Astrocyte (in vitro differentiated cells and primary cell): ENCODE data around the gene USP3. TPM values are rescaled to one million over a fixed set of nuclear protein-coding genes. Genes with fewer than 3 reads are reported as not detected.
"Not testable (repeated sequence)": the region's sequence is repeated elsewhere in the genome, so short reads cannot be mapped to it uniquely, and the experiment has no call there.

Source experiments
- DNase-seq: peaks from one replicate; pipeline ENCODE4 v3.0.0-alpha.2; 2010; ENCODE audit warnings: low read depth
- FAIRE-seq: peaks from 2 replicates; lab custom pipeline; 2011; peaks lifted over from hg19 to GRCh38; lab: Jason Lieb, UNC
- H2AFZ ChIP-seq: 2 replicates; pipeline ENCODE4 v1.6.0; 2012; ENCODE audit warnings: low read depth, low read length, inconsistent platforms
- H3K27ac ChIP-seq: 2 replicates; pipeline ENCODE4 v1.5.1; 2011; ENCODE audit warnings: low read depth, low read length, inconsistent platforms
- H3K27me3 ChIP-seq: 2 replicates; pipeline ENCODE4 v1.6.0; 2011; ENCODE audit warnings: low read length, inconsistent platforms; ENCODE audit not compliant: insufficient read depth
- H3K36me3 ChIP-seq: 2 replicates; pipeline ENCODE4 v1.5.1; 2011; ENCODE audit warnings: low read length, inconsistent platforms; ENCODE audit not compliant: insufficient read depth
- H3K4me1 ChIP-seq: 2 replicates; pipeline ENCODE4 v1.5.1; 2011; ENCODE audit warnings: low read length, inconsistent platforms; ENCODE audit not compliant: insufficient read depth
- H3K4me2 ChIP-seq: 2 replicates; pipeline ENCODE4 v1.6.0; 2012; ENCODE audit warnings: low read length, inconsistent platforms
- H3K4me3 ChIP-seq: 2 replicates; pipeline ENCODE4 v1.5.1; 2011; ENCODE audit warnings: low read depth, mild to moderate bottlenecking, low read length, inconsistent platforms; ENCODE audit not compliant: insufficient read depth
- H3K79me2 ChIP-seq: 2 replicates; pipeline ENCODE4 v1.6.0; 2012; ENCODE audit warnings: mild to moderate bottlenecking, low read length, inconsistent platforms; ENCODE audit not compliant: insufficient read depth
- H3K9ac ChIP-seq: 2 replicates; pipeline ENCODE4 v1.6.0; 2012; ENCODE audit warnings: mild to moderate bottlenecking, low read length, inconsistent platforms
- H3K9me3 ChIP-seq: 2 replicates; pipeline ENCODE4 v1.5.1; 2012; ENCODE audit warnings: low read depth, mild to moderate bottlenecking, low read length, inconsistent platforms; ENCODE audit not compliant: insufficient read depth
- H4K20me1 ChIP-seq: 2 replicates; pipeline ENCODE4 v1.6.0; 2012; ENCODE audit warnings: low read length, inconsistent platforms; ENCODE audit not compliant: insufficient read depth
- H3K27ac Mint-ChIP-seq: one replicate; pipeline ENCODE4 v1.8.0; 2021; ENCODE audit warnings: mild to moderate bottlenecking, mixed read lengths; ENCODE audit not compliant: unreplicated experiment
- H3K27me3 Mint-ChIP-seq: one replicate; pipeline ENCODE4 v1.8.0; 2021; ENCODE audit warnings: low read depth, mixed read lengths; ENCODE audit not compliant: unreplicated experiment
- H3K36me3 Mint-ChIP-seq: one replicate; pipeline ENCODE4 v1.8.0; 2021; ENCODE audit warnings: low read depth, mixed read lengths; ENCODE audit not compliant: unreplicated experiment
- H3K4me1 Mint-ChIP-seq: one replicate; pipeline ENCODE4 v1.8.0; 2021; ENCODE audit warnings: low read depth, mixed read lengths; ENCODE audit not compliant: unreplicated experiment
- H3K4me3 Mint-ChIP-seq: one replicate; pipeline ENCODE4 v1.8.0; 2021; ENCODE audit warnings: mild to moderate bottlenecking, moderate library complexity, mixed read lengths; ENCODE audit not compliant: unreplicated experiment
- H3K9me3 Mint-ChIP-seq: one replicate; pipeline ENCODE4 v1.8.0; 2021; ENCODE audit warnings: mild to moderate bottlenecking, mixed read lengths; ENCODE audit not compliant: unreplicated experiment
- EZH2 ChIP-seq: IDR thresholded peaks from 2 replicates; pipeline ENCODE4 v1.6.1; 2012; ENCODE audit warnings: mild to moderate bottlenecking, low read length, inconsistent platforms; ENCODE audit not compliant: insufficient read depth
- total RNA-seq: library from RNA; stranded (reverse); gene quantifications from 2 replicates; pipeline ENCODE4 v1.2.1, GENCODE V29; 2021
- TF ChIP-seq, protein P1 (sequence below): IDR thresholded peaks from 2 replicates; pipeline ENCODE4 v1.5.1; 2011; ENCODE audit warnings: low read depth, mild to moderate bottlenecking, inconsistent platforms, low read length, moderate library complexity; ENCODE audit not compliant: insufficient read depth

Gene USP3
- total RNA-seq, 1 donor from 2014 or later, result 38.1 TPM

DNA sequence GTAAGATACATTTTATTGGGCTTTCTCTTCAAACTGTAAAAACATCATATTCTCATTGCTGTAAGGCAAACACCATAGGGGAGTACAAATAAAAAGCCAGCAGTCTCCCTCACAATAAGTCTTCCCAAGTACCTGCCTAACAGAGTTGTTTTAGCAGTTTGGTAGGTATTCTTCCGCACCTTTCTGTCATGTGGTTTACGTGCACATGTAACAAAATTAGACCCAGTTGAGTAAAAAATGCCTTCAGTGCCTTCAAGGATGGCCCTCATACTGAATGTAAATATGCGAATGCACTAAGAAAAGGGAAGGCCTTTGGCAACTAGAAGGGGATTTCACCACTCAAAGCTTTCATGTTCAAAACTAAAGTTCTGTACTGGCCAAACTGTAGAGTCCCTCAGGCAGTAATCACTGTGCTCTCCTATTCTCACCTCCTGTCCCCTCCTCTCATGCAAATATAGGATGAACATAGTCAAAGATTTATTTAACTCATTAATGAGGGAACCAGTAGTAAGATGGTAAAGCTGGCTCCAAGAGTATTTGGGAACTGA is 26.4 kb downstream of the USP3 start:
- FAIRE-seq, result no peak
- H3K36me3 Mint-ChIP-seq, result no peaks in the 10 kb centered on the region
- no peak overlapping the region for H3K4me2 ChIP-seq
- H2AFZ ChIP-seq, result no peak overlapping the region
- no peaks in the 10 kb centered on the region for H3K9me3 Mint-ChIP-seq
- no peaks in the 10 kb centered on the region for H3K27me3 Mint-ChIP-seq
- H3K79me2 ChIP-seq, result peaks cover 92% of the 10 kb centered on the region
- no peaks in the 10 kb centered on the region for H3K27me3 ChIP-seq
- H3K4me3 Mint-ChIP-seq, result no peak overlapping the region
- no peak overlapping the region for H3K27ac ChIP-seq
- H3K4me1 Mint-ChIP-seq, result peaks cover 7% of the 10 kb centered on the region
- no peak overlapping the region for H3K4me3 ChIP-seq
- H3K36me3 ChIP-seq, result no peaks in the 10 kb centered on the region
- H3K9me3 ChIP-seq, result no peaks in the 10 kb centered on the region
- H3K9ac ChIP-seq, result no peak overlapping the region
- H3K27ac Mint-ChIP-seq, result no peak overlapping the region
- TF ChIP-seq, protein P1, sequence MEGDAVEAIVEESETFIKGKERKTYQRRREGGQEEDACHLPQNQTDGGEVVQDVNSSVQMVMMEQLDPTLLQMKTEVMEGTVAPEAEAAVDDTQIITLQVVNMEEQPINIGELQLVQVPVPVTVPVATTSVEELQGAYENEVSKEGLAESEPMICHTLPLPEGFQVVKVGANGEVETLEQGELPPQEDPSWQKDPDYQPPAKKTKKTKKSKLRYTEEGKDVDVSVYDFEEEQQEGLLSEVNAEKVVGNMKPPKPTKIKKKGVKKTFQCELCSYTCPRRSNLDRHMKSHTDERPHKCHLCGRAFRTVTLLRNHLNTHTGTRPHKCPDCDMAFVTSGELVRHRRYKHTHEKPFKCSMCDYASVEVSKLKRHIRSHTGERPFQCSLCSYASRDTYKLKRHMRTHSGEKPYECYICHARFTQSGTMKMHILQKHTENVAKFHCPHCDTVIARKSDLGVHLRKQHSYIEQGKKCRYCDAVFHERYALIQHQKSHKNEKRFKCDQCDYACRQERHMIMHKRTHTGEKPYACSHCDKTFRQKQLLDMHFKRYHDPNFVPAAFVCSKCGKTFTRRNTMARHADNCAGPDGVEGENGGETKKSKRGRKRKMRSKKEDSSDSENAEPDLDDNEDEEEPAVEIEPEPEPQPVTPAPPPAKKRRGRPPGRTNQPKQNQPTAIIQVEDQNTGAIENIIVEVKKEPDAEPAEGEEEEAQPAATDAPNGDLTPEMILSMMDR, result no peak
- no peak for TF ChIP-seq EZH2
- no peaks in the 10 kb centered on the region for H3K4me1 ChIP-seq
- peaks cover 70% of the 10 kb centered on the region for H4K20me1 ChIP-seq
- DNase-seq, result no peak

DNA sequence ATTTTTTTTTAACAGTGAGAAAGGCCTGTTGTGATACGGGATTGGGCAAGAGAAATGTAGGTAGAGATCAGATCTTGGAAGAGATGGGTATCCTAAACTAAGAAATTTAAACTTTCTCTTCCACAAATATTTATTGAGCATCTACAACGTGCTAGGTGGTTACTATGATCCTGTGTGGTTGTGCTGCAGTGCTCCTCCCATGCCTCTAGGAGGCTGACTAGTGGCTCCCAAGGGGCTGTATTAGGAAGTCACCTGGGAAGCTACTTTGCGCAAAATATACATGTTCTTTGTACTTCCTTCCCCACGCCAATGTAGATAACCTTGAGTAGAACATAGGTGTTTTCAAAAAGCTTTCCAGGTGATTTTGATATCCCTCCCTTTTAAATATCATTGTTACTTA is 27.2 kb downstream of the USP3 start:
- TF ChIP-seq, protein P1, result no peak
- no peak for TF ChIP-seq EZH2
- Mint-ChIP-seq H3K36me3 (no peaks in the 10 kb centered on the region), H3K9me3 (no peaks in the 10 kb centered on the region), H3K27me3 (no peaks in the 10 kb centered on the region), H3K4me1 (peaks cover 11% of the 10 kb centered on the region), H3K27ac (no peak overlapping the region), H3K4me3 (no peak overlapping the region)
- no peak for FAIRE-seq
- H3K36me3 ChIP-seq, result no peaks in the 10 kb centered on the region
- no peaks in the 10 kb centered on the region for H3K4me1 ChIP-seq
- H3K4me2 ChIP-seq, result no peak overlapping the region
- peaks cover 65% of the 10 kb centered on the region for H4K20me1 ChIP-seq
- DNase-seq, result no peak
- H3K27ac ChIP-seq, result no peak overlapping the region
- H3K79me2 ChIP-seq, result peaks cover 86% of the 10 kb centered on the region
- no peak overlapping the region for H2AFZ ChIP-seq
- no peak overlapping the region for H3K9ac ChIP-seq
- H3K4me3 ChIP-seq, result no peak overlapping the region
- H3K27me3 ChIP-seq, result no peaks in the 10 kb centered on the region
- H3K9me3 ChIP-seq, result no peaks in the 10 kb centered on the region

DNA sequence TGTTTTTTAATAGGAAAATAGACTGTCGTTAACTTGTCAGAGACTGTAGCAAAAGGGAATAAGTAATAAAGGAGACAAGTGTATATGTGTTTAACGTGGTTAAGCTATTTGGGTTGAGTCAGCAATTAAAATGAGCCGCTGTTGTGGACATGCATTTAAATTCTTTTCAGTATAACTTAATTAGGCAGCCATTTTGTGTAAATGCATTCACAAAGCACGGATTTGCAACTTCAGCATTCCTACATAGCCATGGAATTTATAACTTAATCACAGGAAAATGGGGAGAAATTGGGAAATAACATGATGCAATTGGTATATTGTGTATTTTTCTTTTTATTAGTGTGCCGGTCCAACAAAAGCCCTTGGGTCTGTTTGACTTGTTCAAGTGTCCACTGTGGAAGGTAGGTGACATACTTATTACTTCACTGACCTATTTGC is 27.9 kb downstream of the USP3 start:
- H3K36me3 Mint-ChIP-seq, result no peaks in the 10 kb centered on the region
- Histone ChIP-seq H3K4me1 (no peaks in the 10 kb centered on the region), H4K20me1 (peaks cover 58% of the 10 kb centered on the region), H3K4me2 (no peak overlapping the region), H3K27me3 (no peaks in the 10 kb centered on the region), H3K9ac (no peak overlapping the region), H3K27ac (no peak overlapping the region), H3K79me2 (peaks cover 78% of the 10 kb centered on the region), H3K9me3 (no peaks in the 10 kb centered on the region), H2AFZ (no peak overlapping the region), H3K36me3 (no peaks in the 10 kb centered on the region), H3K4me3 (no peak overlapping the region)
- H3K4me3 Mint-ChIP-seq, result no peak overlapping the region
- FAIRE-seq, result no peak
- no peaks in the 10 kb centered on the region for H3K27me3 Mint-ChIP-seq
- no peak overlapping the region for H3K27ac Mint-ChIP-seq
- no peaks in the 10 kb centered on the region for H3K9me3 Mint-ChIP-seq
- no peak for DNase-seq
- TF ChIP-seq EZH2, result no peak
- TF ChIP-seq, protein P1, result no peak
- H3K4me1 Mint-ChIP-seq, result peaks cover 10% of the 10 kb centered on the region

DNA sequence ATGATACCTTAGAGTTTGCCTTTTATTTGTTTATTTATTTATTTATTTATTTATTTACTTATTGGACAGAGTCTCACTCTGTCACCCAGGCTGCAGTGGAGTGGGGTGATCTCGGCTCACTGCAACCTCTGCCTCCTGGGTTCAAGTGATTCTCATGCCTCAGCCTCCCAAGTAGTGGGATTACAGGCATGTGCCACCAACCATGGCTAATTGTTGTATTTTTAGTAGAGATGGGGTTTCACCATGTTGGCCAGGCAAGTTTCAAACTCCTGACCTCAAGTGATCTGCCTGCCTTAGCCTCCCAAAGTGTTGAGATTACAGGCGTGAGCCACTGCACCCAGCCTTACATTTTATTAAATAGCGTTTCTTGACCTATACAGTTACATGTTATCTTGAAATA is 30.5 kb downstream of the USP3 start:
- not testable (repeated sequence) for H3K9me3 ChIP-seq, H3K27ac Mint-ChIP-seq, H3K4me3 Mint-ChIP-seq, H2AFZ ChIP-seq, FAIRE-seq, DNase-seq, H3K27me3 Mint-ChIP-seq, H3K4me1 ChIP-seq, H3K27ac ChIP-seq, H3K9ac ChIP-seq, H3K4me2 ChIP-seq, H3K4me3 ChIP-seq, H3K9me3 Mint-ChIP-seq, H3K27me3 ChIP-seq, H3K36me3 Mint-ChIP-seq
- Histone ChIP-seq H3K79me2 (peaks cover 56% of the 10 kb centered on the region), H4K20me1 (peaks cover 41% of the 10 kb centered on the region), H3K36me3 (peaks cover 11% of the 10 kb centered on the region)
- H3K4me1 Mint-ChIP-seq, result peaks cover 13% of the 10 kb centered on the region
